HG03135 (cell line): ENCODE measurements around the gene FHL3.
A peak's percentile ranks its signal among the peaks of the same experiment; 100 is the strongest.
"Not testable (repeated sequence)": the region's sequence is repeated elsewhere in the genome, so short reads cannot be mapped to it uniquely, and the experiment has no call there.

Source experiments
- ATAC-seq: cut with Tn5 transposase; IDR thresholded peaks from one replicate; pipeline ENCODE4 v1.9.1; 2021; ENCODE audit warnings: mild to moderate bottlenecking, moderate library complexity; ENCODE audit not compliant: unreplicated experiment

Gene FHL3

DNA sequence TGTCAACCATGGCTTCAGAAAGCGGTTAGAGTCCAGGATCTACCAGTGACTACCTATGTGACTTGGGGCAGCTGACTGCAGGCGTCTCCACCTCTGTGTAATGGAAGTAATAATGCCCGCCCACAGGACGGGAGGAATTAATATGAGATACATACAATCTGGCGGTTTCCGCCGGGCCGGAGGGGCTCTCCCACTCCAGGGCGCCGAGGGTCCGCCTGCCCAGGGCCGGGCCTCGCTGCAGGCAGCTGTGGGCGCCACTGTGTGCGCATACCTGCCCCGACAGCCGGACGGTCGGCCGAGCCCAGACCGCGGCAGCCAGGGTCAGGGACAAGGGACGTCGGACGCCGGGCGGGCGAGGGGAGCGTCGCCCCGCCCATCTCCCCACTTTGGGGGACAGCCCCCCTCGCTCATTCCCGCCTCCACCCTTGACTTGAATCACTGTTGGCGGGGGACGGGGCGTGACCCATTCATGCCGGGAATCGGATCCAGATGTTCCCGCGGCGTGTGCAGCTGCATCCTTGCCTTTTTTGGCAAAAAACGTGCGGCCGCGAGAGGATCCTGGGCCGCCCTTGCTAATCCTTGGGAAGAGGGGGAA is 9.5 kb downstream of the FHL3 start:
- no peak for ATAC-seq

DNA sequence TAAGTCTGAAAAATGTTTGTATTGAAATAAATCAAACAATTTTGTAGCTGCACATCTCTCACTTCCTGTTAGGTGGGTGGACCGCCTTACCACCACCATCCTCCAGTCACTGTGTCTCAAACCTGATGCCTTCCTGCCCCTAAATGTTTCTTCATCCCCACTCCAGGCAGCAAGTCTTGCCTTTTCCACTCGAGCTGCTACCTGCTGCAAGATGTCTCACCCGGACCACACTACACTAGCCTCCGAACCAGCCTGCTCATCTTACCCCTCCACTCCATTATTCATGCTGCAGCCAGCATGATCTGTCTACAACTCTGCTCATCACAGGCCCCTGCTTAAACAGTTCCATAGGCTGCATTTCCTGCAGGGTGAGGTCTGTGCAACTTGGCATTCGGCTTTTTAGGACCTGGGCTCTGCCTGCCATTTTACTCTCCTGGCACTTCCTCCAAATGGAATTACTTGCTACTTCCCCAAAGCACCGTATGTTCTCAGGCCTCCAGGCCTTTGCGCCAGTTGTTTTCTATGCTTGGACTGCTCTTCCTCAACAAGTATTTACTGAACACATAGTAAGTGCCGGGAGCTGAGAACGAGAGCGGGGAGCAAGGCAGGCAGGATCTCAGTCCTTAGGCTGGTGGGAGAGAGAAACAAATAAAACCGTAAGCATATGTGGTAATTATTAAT is 10.3 kb downstream of the FHL3 start:
- ATAC-seq = no peak

GRCh38 chr1:37989361-37989930 is 15.9 kb downstream of the FHL3 start:
- ATAC-seq = peak; percentile 41

- no peak for ATAC-seq
Measured at GRCh38 chr1:37987679-37988078, 17.6 kb downstream of the FHL3 start.

DNA sequence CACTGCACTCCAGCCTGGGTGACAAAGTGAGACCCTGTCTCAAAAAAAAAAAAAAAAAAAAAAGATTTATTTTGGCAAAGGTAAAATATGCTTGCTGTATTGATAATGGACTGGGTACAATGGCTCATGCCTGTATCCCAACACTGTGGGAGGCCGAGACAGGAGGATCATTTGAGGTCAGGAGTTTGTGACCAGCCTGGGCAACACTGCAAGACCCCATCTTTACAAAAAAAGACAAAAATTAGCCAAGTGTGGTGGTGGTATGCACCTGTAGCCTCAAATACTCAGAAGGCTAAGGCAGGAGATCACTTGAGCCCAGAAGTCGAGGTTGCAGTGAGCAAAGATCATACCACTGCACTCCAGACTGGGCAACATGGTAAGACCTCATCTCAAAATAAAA is 21.8 kb downstream of the FHL3 start:
- no peak for ATAC-seq

DNA sequence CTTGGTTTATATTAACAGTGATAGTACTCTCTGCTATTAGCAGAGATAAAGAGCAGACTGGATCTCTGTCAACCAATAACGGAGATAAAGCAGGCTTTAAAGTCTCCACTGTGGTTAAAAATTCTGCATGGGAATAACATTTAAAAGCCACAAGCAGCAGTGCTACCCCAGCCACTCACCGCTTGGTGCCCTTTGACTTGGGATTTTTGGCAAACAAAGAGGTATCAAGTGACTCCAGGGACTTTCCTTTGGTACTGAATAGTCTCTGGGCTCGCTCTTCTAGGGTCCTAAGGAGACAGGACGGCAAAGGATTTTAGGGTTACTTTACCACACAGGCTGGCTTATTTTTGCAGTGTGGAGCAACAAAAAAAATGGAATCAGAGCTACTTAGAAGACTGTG is 26.8 kb downstream of the FHL3 start:
- ATAC-seq = no peak

DNA sequence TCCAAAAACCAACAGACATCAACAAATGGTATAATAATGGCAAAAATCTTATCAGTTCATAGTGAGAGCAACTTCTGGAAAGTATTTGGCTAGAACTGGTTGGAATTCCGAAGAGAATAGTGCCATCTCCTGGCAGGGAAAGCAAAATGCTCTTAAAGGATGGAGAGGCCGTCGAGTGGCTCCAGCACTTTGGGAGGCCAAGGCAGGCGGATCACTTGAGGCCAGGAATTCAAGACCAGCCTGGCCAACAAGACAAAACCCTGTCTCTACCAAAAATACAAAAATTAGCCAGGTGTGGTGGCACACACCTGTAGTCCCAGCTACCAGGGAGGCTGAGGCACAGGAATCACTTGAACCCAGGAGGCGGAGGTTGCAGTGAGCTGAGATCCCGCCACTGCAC is 30.2 kb downstream of the FHL3 start:
- not testable (repeated sequence) for ATAC-seq

DNA sequence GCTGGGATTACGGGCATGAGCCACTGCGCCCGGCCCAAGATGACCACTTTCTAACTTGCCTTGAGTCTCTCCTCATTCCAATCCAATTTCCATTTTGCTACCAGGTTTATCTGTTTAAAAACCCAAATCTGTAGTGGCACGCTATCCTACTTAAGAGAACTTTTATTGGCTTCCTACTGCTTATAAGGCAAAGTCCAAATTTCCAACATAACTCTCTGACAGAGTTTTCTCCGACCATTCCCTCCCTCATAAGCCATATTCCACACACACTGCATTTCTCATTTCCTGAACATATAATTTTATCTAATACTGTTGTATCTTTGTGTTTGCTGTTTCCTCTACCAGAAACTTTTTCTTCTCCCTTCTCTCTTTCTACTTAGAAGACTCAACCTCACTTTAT is 30.7 kb downstream of the FHL3 start:
- ATAC-seq = no peak

- ATAC-seq = not testable (repeated sequence)
Measured at GRCh38 chr1:37973684-37974083, 31.6 kb downstream of the FHL3 start.

DNA sequence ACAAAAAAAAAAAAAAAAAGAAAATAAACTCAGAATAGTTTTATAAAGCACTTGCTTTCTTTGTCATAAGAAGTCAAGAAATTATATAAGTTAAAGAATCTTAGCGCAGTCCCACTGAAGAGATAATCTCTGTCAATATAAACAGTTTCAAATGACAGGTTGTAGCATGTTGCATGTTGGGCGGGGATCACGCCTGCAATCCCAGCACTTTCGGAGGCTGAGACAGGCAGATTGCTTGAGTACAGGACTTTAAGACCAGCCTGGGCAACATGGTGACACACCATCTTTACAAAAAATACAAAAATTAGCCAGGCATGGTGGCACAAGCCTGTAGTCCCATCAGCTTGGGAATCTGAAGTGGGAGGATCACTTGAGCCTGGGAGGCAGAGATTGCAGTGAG is 40.0 kb downstream of the FHL3 start:
- ATAC-seq = no peak

DNA sequence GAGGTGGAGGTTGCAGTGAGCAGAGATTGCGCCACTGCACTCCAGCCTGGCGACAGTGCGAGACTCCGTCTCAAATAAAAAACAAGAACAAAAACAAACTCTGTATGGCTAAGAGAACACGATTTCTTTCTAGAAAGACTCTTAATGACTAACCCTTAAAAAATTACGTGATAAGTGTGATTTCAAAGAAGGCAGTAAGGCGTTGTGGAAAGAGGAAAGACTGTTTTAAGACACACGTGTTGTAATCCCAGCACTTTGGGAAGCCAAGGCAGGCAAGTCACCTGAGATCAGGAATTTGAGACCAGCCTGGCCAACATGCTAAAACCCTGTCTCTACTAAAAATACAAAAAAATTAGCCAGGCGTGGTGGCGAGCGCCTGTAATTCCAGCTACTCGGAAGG is 41.2 kb downstream of the FHL3 start:
- not testable (repeated sequence) for ATAC-seq

DNA sequence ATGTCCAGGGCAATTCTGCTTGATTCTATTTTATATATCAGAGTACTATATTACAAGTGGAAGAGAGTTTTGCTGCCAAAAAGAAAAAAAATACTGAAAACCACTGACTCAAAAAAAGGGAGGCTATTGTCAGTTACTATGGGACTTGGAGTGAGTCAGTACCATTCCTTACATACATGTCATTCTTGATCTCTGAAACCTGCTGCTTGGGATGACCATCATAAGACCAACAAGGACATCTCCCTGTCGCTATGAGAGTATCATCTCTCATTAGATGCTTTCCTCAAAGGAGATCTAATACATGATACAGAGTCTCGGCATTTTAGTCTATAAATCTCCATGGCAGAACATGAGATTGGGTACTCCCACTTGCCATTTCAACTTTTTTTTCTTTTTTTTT is 46.6 kb downstream of the FHL3 start:
- no peak for ATAC-seq

- ATAC-seq = no peak
Measured at GRCh38 chr1:37955685-37956084, 49.6 kb downstream of the FHL3 start.

DNA sequence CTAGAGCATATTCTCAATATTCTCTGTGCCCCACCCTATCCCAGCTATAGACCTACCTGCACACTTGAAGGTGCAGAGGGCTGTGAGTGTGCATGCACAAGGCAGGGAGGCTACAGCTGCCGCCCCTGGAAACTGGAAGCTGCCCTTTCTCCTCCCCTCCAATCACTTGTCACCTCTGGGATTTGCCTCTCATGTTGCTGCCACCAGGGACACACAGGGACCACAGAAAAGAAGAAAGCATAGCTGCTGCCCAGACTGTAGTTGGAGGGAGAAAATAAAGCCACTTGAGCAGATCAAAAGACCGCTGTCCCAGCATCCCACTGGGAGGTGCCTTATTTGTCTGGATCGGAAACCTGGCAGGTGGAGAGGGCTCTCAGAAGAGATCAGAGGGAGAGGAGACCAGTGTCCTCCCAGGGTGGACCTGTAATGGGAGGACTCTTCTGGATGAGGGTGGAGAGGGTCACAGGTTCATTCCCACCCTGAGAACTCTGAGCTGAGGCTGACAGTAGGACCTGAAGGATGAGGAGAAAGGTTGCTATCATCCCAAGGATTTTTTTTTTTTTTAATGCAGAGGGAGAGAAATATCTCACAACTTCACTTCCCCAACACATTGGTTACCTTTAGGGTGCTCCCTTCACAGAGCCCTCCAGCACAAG is 50.9 kb downstream of the FHL3 start:
- ATAC-seq = no peak

DNA sequence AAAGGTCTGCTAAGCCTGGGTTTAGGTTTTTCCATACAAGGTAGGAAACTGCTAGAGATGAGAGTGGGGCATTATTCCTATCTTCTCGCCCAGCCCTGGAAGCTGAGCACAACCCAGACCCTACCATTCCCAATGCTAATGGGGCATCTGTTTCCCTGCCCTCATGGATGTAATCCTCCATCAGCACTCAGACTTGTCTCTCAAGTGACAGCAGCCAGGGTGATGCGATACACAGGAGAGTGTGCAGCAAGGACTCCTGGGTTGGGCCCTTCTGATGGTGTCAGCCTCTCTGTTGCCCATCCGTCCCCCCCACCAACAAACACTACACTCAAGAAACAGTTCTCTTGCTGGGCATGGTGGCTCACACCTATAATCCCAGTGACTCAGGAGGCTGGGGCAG is 52.6 kb downstream of the FHL3 start:
- no peak for ATAC-seq

- no peak for ATAC-seq
Measured at GRCh38 chr1:37951783-37952624, 53.3 kb downstream of the FHL3 start.

DNA sequence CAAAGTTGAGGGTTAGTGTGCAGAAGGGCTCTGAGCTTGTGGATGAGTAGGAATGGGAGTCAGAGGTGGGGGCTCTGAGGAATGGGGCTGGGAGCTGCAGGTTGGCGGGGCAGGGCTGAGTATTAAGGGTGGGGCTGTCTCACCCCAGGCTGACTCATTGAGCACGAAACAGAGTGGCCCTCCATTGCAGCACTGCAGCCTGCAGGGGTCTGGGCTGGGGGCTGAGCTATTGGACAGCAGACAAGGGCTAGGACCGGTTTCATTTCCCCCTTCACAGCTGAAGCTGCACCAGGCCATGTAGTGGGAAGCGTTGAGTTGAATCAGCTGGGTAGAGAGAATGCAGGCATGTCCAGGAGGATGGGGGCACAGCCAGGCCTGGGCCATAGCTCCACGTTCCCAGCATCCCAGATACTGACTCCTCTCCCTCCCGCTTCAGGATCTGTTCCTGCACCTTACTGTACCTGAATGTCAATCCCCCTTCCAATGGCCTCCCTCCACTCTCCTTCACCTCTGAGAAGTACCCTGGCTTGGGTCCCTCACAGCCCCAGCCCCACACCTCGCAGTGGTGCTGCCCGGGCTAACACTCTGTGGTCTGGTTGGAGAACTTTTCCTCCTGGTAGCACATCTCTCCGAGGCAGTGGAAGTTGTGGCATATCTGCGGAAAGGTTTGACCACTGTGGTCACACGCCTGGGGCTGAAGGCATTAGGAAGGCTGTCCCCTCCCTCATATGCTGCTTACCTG is 54.1 kb downstream of the FHL3 start:
- ATAC-seq = no peak

- ATAC-seq = no peak
Measured at GRCh38 chr1:37949524-37950152, 55.7 kb downstream of the FHL3 start.

DNA sequence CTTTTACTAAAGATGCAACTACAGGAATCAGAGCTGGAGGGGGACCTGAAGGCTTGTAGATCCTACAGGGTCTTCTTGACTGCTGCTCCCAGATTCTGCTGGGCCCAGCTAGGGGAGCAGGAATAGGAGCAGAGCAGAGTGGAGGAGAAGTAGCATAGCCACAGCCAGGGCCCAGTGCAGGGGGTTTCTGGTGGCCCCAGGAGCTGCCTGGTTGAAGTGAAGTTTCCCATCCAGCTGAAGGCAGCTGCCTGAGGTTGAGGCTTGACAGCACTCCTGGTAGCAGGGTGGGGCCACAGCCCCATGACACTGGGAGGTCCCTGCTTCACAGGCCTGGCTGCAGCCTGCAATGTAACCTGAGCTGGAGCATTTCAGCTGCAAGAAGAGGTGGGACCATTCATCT is 56.5 kb downstream of the FHL3 start:
- ATAC-seq = no peak

- no peak for ATAC-seq
Measured at GRCh38 chr1:37948166-37948565, 57.1 kb downstream of the FHL3 start.
